Stimulated activated CD8-positive, alpha-beta memory T cell treated with anti-CD3 and anti-CD28 coated beads, Interleukin-2, amount 100 ng/mL, for 48 hours (primary cell): ENCODE measurements around the gene PPOX.

Source experiments
- DNase-seq, 2 donors: peaks; one replicate each; pipeline ENCODE4 v3.0.0-alpha.2; 2020; ENCODE audit warnings: low read depth in 2 of 2

PPOX gene

GRCh38 chr1:161175771-161176453 lies 9.7 kb downstream of the PPOX start:
- no peak for DNase-seq

GRCh38 chr1:161176468-161177111 lies 10.4 kb downstream of the PPOX start:
- DNase-seq: no peak

- DNase-seq: peak; percentile 95
Measured at GRCh38 chr1:161177112-161177935, 11.1 kb downstream of the PPOX start, which contains the start of gene B4GALT3. B4GALT3 (minus strand) TSS chr1:161177507; CDS start chr1:161176060, 1,447 bp downstream.

- no peak for DNase-seq
Measured at GRCh38 chr1:161177936-161178244, 11.7 kb downstream of the PPOX start.

GRCh38 chr1:161179698-161180097 lies 13.5 kb downstream of the PPOX start:
- no peak for DNase-seq

- DNase-seq: no peak
Measured at GRCh38 chr1:161180639-161181038, 14.4 kb downstream of the PPOX start.

- peak in 1 of 2 donors; percentile 41 for DNase-seq
Measured at GRCh38 chr1:161182214-161182613, 16.0 kb downstream of the PPOX start.

- DNase-seq: no peak
Measured at GRCh38 chr1:161185282-161185682, 19.1 kb downstream of the PPOX start.

- no peak for DNase-seq
Measured at GRCh38 chr1:161185732-161186311, 19.6 kb downstream of the PPOX start.

GRCh38 chr1:161187311-161187710 lies 21.1 kb downstream of the PPOX start:
- no peak for DNase-seq

GRCh38 chr1:161188381-161188780 lies 22.2 kb downstream of the PPOX start:
- no peak for DNase-seq

- no peak for DNase-seq
Measured at GRCh38 chr1:161189036-161189435, 22.8 kb downstream of the PPOX start.

GRCh38 chr1:161190962-161191521 lies 24.8 kb downstream of the PPOX start:
- DNase-seq: no peak

- no peak for DNase-seq
Measured at GRCh38 chr1:161191971-161192370, 25.7 kb downstream of the PPOX start.

GRCh38 chr1:161192476-161193465 lies 26.5 kb downstream of the PPOX start:
- DNase-seq: peak; percentile 32 to 38

- DNase-seq: no peak
Measured at GRCh38 chr1:161193561-161194235, 27.5 kb downstream of the PPOX start.

GRCh38 chr1:161195171-161195570 lies 28.9 kb downstream of the PPOX start:
- no peak for DNase-seq

GRCh38 chr1:161196111-161196510 lies 29.9 kb downstream of the PPOX start:
- no peak for DNase-seq

GRCh38 chr1:161196521-161197451 lies 30.6 kb downstream of the PPOX start:
- DNase-seq: no peak
